DMS53 (cell line): ENCODE measurements around the gene ALS2CL.
A peak's percentile ranks its signal among the peaks of the same experiment; 100 is the strongest.

ENCODE experiments used
- DNase-seq: peaks from one replicate; lab custom pipeline; 2025; lab: John Stamatoyannopoulos, UW

Gene ALS2CL

GRCh38 chr3:46677411-46677726 lies 16.1 kb downstream of the ALS2CL start:
- DNase-seq = no peak

GRCh38 chr3:46676601-46677410 lies 16.7 kb downstream of the ALS2CL start:
- no peak for DNase-seq

- no peak for DNase-seq
Observed at GRCh38 chr3:46675843-46676567, 17.5 kb downstream of the ALS2CL start.

- DNase-seq = no peak
Observed at GRCh38 chr3:46675426-46675825, 18.1 kb downstream of the ALS2CL start.

- peak; percentile 5 for DNase-seq
Observed at GRCh38 chr3:46674031-46674845, 19.2 kb downstream of the ALS2CL start.

GRCh38 chr3:46673151-46674030 lies 20.1 kb downstream of the ALS2CL start:
- DNase-seq = no peak

GRCh38 chr3:46672349-46672695 lies 21.2 kb downstream of the ALS2CL start:
- no peak for DNase-seq

GRCh38 chr3:46671541-46672348 lies 21.7 kb downstream of the ALS2CL start:
- DNase-seq = no peak

- no peak for DNase-seq
Observed at GRCh38 chr3:46670891-46671427, 22.5 kb downstream of the ALS2CL start.

- DNase-seq = no peak
Observed at GRCh38 chr3:46670000-46670890, 23.2 kb downstream of the ALS2CL start.

- no peak for DNase-seq
Observed at GRCh38 chr3:46669191-46669999, 24.1 kb downstream of the ALS2CL start.

GRCh38 chr3:46668591-46668990 lies 24.9 kb downstream of the ALS2CL start:
- DNase-seq = no peak

- no peak for DNase-seq
Observed at GRCh38 chr3:46668116-46668515, 25.4 kb downstream of the ALS2CL start.

GRCh38 chr3:46667657-46668056 lies 25.8 kb downstream of the ALS2CL start:
- DNase-seq = no peak

GRCh38 chr3:46667061-46667621 lies 26.3 kb downstream of the ALS2CL start:
- DNase-seq = no peak

GRCh38 chr3:46666453-46666845 lies 27.0 kb downstream of the ALS2CL start:
- DNase-seq = no peak

- peak; percentile 21 for DNase-seq
Observed at GRCh38 chr3:46665763-46666452, 27.6 kb downstream of the ALS2CL start.
